GM18508 (cell line): ENCODE data around the gene TSPAN18.

Experiments
- ATAC-seq: cut with Tn5 transposase; IDR thresholded peaks from one replicate; pipeline ENCODE4 v1.9.1; 2021; ENCODE audit warnings: moderate number of reproducible peaks; ENCODE audit not compliant: insufficient read depth, unreplicated experiment

The TSPAN18 gene

DNA sequence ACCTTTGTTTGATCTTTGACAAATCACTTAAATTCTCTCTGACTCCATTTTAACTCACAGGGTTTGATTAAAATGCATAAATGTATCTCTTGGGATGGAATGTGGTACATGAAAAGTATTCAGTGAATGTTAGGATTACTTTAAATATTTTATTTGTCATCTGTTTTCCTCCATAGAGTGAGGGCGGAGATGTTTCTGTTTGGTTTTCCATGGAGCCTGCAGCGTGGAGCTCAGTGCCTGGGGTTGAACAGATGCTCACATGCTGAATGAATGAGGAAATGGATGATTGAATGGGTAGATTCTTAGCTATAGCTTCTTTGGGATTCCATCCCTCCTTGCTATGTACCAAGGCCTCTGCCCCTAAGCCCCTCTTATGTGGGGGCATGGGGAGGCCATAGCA is 10.0 kb downstream of the TSPAN18 start:
- no peak for ATAC-seq

DNA sequence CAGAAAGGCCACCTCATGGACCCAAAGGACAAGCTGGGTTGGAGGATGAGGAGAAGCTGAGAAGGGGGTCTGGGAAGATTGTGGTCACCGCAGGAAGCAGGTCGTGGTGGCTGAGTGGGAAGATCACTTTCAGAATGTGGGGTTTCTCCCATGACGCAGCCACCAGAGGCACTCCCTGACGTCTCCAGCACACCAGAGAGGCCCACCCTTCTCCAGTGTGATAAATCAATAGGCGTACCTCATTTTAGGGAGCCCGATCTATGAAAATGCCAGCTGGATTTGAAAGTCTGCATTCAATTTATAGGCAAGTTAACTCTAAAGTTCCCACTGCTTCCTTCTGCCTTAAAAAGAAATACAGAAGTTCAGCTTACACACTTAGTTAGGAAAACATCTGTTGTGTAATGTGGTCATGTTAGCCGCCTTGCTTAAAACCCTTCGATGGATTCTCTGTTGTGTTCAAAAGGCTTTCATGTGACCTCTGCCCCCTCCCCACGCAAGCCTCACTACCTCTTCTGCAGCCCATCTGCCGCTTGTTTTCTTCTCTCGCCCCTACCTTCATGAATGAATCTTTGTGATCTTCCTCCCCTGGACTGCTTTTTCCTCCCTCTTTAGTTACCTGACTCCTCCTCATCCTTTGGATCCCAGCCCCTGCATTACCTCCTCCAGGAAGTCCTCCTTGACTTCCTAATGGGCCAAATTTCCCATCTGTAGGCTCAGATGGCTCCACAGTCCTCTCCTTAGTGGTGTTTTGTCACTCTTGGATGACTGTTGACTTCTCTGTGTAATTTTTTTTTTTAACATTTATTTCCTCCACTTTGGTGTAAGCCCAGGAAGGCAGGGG is 10.7 kb downstream of the TSPAN18 start:
- no peak for ATAC-seq

DNA sequence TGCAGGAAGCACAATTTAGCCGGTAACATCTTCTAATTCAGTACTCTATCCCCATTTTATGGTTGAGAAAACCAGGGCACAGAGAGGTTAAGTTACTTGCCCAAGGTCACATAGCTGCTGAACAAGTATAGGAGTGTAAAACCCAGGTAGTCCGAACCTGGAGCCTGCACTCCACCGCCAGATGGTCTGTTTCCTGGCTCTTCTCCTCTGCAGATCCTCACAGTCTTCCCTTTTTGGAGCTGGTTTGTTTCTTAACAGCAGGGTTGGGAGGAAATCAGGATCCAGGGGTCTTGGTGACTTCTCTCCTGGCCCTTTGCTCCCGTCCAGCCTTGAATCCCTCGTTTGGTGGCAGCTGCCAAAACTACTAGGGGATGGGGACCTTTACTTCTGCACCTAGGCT is 12.0 kb downstream of the TSPAN18 start:
- no peak for ATAC-seq

DNA sequence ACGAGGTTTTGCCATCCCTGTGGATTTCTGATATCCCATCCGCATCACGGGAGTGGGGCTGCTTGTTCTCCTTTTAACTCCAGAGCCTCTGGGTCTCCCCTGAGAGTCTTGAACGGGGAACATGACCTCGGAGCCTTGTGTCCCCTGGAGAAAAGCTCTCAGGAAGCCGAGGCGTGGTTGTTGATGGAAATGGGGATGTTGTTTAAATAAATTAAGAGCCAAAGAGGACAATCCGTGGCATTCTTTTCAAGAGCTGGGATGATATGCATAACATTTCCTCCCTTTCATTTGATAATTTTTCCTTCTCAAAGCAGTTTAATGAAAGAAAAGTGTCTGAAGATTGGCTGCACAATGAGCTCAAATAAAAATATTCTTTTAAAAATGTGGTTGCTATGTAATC is 14.2 kb downstream of the TSPAN18 start:
- no peak for ATAC-seq

DNA sequence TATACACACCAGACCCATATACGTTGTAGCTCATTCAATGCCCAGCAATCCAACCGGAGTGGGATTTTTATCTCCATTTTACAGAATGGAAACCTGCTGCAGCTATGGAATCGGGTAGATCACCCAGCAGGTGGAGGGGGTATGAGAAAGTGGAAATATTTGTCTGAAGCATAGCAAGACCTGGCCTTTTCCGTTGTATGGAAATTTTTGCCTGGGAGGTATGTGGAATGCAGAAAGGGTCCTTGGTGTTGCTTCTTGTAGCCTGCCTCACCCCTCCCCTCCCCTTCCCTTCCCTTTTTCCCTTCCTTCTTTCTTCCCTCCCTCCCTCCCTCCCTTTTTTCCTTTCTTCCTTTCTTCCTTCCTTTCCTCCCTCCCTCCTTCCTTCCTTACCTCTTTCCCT is 15.2 kb downstream of the TSPAN18 start:
- ATAC-seq = no peak

DNA sequence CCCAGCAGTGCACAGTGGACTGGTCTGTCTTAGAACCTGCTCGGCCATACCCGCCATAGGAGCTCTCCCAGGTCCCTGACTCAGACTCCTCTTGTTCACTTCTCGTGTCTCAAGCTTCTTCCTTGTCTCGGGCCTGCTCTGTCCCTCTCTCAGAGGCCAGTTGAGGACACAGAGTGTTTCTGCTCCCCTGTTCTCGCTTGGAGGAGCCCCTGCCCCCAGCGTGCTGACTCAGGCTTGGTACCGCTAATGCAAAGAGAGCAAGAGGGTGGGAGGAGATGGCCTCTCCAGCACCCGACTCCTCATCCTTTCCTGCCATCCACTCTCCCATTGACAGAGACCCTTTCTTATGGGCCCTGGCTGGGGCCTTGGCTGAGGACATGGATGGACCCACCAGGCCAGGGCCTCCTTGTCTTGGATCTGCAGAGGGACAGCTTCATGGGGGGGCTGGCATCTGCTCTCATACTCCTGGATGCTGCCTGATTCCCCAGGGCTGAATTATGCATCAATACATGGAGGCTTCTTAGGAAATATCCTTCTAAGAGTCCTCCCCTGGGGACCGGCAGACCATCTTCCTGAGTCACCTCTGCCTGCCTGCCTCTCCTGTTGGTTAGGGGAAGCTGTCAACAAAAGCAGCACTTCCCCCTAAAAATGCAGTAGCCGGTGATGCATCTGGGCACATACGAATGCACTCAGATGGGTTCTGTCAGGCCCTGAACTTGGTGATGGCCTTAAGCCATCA is 15.9 kb downstream of the TSPAN18 start:
- ATAC-seq = no peak

DNA sequence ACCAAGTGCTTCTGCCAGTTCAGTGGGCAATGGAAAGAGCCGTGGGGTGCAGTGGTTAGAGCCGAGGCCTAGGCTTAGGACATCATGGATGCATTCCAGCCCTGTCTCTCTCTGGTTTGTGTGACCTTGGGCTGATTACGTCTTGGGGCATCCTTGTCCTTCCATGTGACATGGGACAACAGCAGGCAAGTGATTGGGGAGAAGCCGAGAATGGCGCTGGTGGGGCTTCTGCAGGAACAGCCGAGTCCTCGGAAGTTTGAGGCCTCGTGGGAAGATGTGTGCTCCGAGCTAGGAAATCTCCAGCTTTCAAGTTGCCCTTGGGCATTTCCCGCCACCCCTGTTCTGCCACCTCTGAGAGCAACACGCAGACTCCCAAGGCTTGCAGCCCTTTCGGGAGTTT is 16.6 kb downstream of the TSPAN18 start:
- ATAC-seq = no peak

DNA sequence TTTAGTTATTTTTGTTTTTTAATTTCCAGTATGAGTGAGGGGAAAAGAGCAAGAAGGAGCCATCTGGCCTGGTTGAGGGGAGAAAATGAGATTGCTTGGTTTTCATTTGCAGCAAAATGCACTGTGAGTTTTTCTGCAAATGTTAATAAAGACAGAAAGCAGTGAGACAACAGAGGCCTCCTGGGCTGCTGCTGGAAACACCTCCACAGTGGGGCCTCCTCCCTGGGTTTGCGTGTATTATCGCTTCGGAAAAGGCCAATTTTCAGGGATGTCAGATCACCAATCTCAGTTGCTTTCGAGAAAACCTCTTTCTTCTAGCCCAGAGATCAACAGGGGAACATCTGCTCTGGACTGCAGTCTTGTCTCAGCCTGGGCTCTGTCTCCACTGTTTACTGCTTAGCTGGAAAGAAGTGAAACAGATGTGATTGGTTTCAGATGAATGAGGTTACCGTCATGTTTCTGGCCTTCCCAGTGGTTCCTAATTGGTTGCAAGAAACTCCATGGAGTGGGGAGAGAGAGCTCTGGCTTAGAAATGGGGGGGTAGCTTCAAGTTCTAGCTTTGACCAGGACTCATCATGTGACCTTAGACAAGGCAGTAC is 17.3 kb downstream of the TSPAN18 start:
- ATAC-seq = no peak

DNA sequence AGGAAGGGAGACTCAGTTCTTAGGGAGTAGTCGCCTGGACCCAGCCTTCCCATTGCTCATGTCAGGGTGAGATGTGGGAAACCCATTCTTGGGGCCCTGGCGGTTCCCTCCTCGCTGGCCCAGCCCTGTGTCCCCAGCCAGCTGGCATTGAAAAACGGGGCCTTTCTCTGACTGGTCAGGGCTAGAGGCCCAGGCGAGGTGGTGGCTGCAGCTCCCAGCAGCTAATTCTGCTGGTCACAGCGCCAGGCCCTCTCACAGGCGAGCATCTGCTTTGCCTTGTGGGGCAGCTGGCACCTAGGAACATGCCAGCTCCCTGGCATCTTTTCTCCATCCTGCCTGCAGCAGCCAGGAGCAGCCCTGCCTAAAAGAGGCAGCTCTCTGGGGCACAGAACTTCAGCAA is 20.1 kb downstream of the TSPAN18 start:
- ATAC-seq = no peak

DNA sequence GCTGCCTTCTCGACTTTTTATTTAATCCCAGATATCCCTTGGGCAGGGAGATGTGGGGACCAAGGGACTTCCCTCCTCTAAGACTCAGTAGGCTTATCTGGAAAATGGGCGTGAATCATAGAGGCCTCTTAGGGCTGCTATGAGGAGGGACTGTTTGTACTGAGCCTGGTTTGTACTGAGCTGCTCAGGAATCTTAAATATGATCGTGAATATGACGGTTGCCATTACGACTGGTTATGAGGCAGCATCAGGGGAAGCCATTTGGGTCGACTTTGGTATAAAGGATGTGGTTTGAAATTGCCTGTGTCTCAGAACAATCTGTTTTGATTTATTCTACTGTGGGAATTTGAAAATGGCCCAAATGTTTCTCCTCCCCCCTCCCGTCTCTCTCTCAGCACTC is 20.6 kb downstream of the TSPAN18 start:
- no peak for ATAC-seq

DNA sequence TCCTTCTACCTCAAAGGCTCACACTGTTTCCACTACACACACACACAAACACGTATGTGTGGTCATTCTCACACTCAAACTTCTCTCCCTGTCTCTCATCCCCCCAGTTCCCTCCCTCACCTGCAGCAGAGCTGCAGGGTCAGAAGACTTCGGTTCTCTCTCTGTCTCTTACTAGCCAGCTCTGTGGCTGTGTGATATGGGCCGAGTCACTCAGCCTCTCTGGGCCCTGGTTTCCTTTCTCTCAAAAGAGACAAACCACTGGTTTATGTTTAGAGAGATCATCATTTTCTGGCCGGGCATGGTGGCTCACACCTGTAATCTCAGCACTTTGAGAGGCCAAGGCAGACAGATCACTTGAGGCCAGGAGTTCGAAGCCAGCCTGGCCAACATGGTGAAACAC is 21.1 kb downstream of the TSPAN18 start:
- no peak for ATAC-seq

DNA sequence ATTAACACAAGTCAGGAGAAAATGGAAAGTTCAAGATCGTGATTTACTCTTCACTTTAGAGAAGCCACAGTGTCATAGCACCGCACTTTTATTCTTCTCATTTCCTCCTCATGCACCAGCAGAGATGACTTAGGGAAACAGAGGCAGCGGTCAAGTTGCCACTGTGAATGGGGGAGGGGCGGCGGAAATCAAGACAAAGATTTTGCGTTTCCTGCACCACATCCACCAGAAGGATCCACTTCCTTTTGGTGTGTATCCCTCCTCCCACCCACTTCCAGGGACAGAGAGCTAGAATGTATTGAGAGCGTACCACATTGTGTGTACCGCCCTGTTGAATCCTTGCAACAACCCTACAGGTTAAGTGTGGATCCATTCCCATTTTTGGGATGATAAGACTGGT is 21.8 kb downstream of the TSPAN18 start:
- no peak for ATAC-seq

DNA sequence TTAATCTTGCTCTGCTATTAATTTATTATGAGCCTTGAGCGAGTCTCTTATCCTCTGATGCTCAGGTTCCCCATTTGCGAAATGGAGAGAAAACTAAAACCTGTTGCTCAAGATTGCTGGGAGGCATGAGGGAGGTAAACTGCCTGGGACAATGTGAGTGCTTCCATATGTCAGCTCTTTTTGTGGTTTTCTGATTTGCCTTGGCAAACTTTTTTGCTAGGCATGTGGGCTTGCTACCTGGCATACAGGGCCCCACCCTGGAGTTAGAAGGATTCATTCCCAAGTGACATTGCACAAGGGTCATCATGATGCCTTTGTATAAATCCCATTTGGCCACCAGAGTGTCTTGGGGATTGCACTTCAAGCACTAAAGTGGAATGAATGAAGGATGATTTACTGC is 22.4 kb downstream of the TSPAN18 start:
- ATAC-seq = no peak

DNA sequence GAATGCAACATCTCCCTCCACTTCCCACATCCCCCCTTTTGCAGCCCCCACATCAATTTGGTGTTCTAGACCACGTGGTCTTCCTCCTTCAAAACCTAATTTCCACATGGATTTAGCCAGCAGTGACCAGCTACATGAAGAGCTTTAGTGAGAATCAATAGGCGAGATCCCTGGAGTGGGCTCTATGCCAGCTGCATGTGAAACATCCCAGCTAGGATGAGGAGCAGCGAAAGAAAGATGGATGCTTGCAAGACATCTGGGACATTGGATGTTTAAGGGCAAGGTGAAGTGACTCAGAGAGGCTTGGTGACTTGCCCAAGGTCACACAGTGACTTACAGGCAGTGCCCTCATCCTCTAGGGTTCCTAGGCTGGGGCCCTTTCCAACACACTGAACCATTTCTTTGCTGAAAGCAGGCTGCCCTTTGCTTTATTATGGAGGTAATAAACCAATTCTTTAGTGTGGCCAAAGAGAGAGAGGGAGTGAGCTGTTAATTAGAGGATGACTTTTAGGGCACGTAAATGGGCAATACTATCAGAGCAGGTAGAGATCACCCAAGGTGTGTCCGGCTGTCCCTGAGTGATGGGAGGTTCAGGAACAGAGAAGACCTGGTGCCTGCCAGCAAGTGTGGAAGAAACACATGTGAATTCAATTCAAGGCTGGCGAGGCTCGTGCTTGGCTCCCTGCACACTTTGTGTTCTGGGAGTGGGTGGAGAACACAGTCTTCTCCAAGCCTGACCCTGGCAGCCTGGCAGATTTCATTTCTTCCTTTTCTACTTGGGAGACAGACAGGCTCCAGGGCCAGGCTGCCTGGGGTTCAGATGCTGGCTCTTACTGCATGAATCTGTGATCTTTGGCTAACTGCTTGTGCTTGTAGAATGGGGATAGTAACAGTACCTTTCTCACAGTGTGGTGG is 24.0 kb downstream of the TSPAN18 start:
- no peak for ATAC-seq

DNA sequence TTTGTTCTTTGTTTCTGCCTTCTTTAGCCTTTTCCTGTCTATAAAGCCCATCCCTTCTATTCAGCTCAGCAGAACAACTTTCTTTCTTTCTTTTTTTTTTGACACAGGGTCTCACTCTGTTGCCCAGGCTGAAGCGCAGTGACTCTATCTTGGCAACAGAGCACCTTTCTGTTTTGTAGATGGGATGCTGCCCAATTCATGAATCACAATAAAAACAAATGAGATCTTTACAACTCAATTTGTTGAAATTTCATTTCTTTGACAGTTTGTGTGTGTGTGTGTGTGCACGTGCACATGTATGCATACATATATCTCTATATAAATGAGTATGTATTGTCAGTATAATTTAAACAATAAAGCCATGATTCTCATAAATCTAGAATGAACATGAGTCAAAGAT is 25.5 kb downstream of the TSPAN18 start:
- ATAC-seq = no peak

DNA sequence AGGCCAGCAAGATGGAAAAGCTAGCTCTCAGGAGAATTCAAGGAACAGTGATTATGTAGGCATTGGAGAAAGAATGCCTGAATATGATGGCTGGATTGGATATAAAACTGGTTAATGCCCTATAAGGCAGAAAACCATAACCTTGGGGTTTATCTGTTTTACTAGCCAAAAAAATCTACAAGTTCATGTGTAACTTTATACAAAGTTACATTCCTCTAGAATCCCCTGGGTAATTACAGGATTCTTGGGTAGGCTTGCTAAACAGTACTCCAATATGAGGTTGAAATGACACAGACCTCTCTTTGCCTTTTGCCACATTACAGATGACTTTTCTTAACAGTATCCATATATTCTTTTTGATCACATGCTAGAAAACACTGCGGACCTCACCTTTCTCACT is 26.0 kb downstream of the TSPAN18 start:
- no peak for ATAC-seq

DNA sequence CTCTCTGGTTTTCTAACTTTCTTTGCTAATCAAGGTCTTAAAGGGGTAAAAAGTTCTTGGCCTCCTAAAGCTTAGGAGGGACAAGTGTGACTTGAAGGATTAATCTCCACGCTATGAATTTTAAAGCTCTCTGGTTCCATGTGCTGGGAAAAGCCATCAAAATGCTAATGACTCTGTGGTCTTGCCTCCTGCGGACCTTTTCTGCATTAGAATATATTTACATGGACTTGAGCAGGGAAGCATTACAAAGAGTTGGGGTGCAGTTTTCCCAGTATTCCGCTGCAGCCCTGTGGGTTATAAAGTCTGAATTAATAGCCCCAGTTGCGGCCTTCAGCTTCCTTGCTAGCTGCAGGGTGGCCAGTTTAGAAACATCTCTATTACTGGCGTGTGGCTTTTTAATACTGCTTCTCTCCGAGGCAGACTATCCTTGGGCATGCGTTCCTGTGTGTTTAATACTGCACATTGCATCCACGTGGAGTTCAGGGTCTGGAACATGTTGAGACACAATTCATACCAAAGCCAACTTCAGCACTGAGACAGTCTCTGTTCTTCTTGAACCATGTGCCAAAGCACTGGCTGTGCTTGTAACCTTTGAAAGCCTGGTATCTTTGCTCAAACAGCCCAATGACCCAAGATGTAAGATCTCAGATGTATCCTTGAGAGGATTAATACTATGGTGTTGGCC is 27.3 kb downstream of the TSPAN18 start:
- ATAC-seq = no peak

DNA sequence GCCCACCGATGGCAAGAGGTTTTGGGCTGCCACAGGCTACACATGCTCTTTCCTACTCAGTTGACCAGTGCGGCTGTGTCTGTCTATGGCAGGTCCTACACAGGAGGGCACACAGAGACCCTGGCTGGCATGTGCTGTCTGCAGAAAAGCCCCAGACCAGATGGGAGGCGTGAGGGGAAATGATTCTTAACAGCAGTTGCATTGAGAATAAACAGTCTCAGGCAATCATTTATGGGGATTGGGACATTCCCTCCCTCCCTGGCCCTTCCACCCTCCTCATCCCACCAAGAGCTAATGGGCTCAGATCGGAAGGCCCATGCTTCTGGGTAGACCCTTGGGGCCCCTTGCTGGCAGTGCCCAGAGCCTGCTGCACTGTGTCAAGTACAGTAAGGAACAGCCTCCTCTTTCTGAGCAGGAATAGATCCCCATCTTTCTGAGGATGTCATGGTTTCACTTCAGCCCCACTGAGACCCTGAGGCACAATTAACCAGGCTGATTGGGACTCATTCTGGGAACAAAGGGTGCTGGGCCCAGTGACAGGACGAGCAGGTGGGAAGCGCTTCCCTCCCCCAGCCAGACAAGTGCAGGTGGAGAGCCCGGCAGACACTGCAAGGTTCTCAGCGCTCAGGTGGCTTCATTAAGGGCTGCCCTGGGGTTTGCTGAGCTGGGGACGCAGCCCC is 28.3 kb downstream of the TSPAN18 start:
- no peak for ATAC-seq
